ENCODE measurements around the gene RGN.
"Not testable (repeated sequence)": the region's sequence is repeated elsewhere in the genome, so short reads cannot be mapped to it uniquely, and the experiment has no call there.

The RGN gene
- total RNA-seq, result 0 reads per million in 2 experiments

- DNase-seq (ENCODE audit: low read depth), result no peak
Observed at GRCh38 chrX:47078129-47079043, at the start of gene RGN. RGN (plus strand) TSS chrX:47078443; CDS start chrX:47081145, 2,702 bp downstream.

- no peak for DNase-seq (ENCODE audit: low read depth)
Observed at GRCh38 chrX:47030339-47030738, 47.9 kb upstream of the RGN start.

- no peak for DNase-seq (ENCODE audit: low read depth)
Observed at GRCh38 chrX:47047989-47048388, 30.3 kb upstream of the RGN start.

- no peak for DNase-seq (ENCODE audit: low read depth)
Observed at GRCh38 chrX:47059142-47059874, 18.9 kb upstream of the RGN start.

GRCh38 chrX:47060708-47061107 lies 17.5 kb upstream of the RGN start:
- no peak for DNase-seq (ENCODE audit: low read depth)

- no peak for DNase-seq (ENCODE audit: low read depth)
Observed at GRCh38 chrX:47061238-47061919, 16.9 kb upstream of the RGN start.

- no peak for DNase-seq (ENCODE audit: low read depth)
Observed at GRCh38 chrX:47063179-47063578, 15.1 kb upstream of the RGN start.

- DNase-seq (ENCODE audit: low read depth), result no peak
Observed at GRCh38 chrX:47068214-47068613, 10.0 kb upstream of the RGN start.

GRCh38 chrX:47068720-47069119 lies 9.5 kb upstream of the RGN start:
- no peak for DNase-seq (ENCODE audit: low read depth)

GRCh38 chrX:47080215-47080914 lies 2.1 kb downstream of the RGN start:
- DNase-seq (ENCODE audit: low read depth), result no peak

- no peak for DNase-seq (ENCODE audit: low read depth)
Observed at GRCh38 chrX:47080915-47081236, 2.6 kb downstream of the RGN start.

- DNase-seq (ENCODE audit: low read depth), result no peak
Observed at GRCh38 chrX:47091149-47091775, 13.0 kb downstream of the RGN start.

GRCh38 chrX:47093248-47093647 lies 15.0 kb downstream of the RGN start:
- DNase-seq (ENCODE audit: low read depth), result no peak

GRCh38 chrX:47093860-47094259 lies 15.6 kb downstream of the RGN start:
- no peak for DNase-seq (ENCODE audit: low read depth)

- no peak for DNase-seq (ENCODE audit: low read depth)
Observed at GRCh38 chrX:47097018-47097417, 18.8 kb downstream of the RGN start.

- DNase-seq (ENCODE audit: low read depth), result no peak
Observed at GRCh38 chrX:47098338-47099094, 20.3 kb downstream of the RGN start.

GRCh38 chrX:47101206-47101605 lies 23.0 kb downstream of the RGN start:
- no peak for DNase-seq (ENCODE audit: low read depth)

- not testable (repeated sequence) for DNase-seq (ENCODE audit: low read depth)
Observed at GRCh38 chrX:47110936-47111615, 32.8 kb downstream of the RGN start.

GRCh38 chrX:47112316-47112954 lies 34.2 kb downstream of the RGN start:
- no peak for DNase-seq (ENCODE audit: low read depth)

Measured in T follicular helper cell (primary cell).